ENCODE results near the gene SEPHS2.

SEPHS2 gene

GRCh38 chr16:30407102-30407803 is 38.4 kb downstream of the SEPHS2 start, which contains the start of gene ZNF771 (continued):
- peak; percentile 73 for TF ChIP-seq ZNF449 (tag by site-specific recombination; IDR thresholded peaks at IDR 0.05)
- peak; percentile 91 for TF ChIP-seq KLF9 (tag by site-specific recombination; IDR thresholded peaks at IDR 0.05; ENCODE audit: low read depth)
- TF ChIP-seq ZNF362 (tag by site-specific recombination; IDR thresholded peaks at IDR 0.05), result no peak
- TF ChIP-seq GLIS1 (tag by site-specific recombination; IDR thresholded peaks at IDR 0.05), result peak; percentile 56
- no peak for TF ChIP-seq GLI2 (tag by site-specific recombination; IDR thresholded peaks at IDR 0.05; ENCODE audit: borderline replicate concordance, low read depth)
- no peak for TF ChIP-seq ZNF488 (tag by site-specific recombination; IDR thresholded peaks at IDR 0.05)
- TF ChIP-seq TSHZ1 (tag by site-specific recombination; IDR thresholded peaks at IDR 0.05; ENCODE audit: borderline replicate concordance), result no peak
- TF ChIP-seq ZNF18 (tag by site-specific recombination; IDR thresholded peaks at IDR 0.05), result no peak; the same call in 1 of the 2 replicates
- peak; percentile 94 for TF ChIP-seq PATZ1 (tag by site-specific recombination; IDR thresholded peaks at IDR 0.05)
- peak; percentile 75 for TF ChIP-seq PRDM10 (tag by site-specific recombination; IDR thresholded peaks at IDR 0.05)
- TF ChIP-seq BCL11A (tag by site-specific recombination; IDR thresholded peaks at IDR 0.05; ENCODE audit: low read depth), result no peak; the same call in 1 of the 2 replicates
- TF ChIP-seq ZNF580 (tag by site-specific recombination; IDR thresholded peaks at IDR 0.05), result peak; percentile 11; the same call in 1 of the 2 replicates
- peak; percentile 64; the same call in 1 of the 2 replicates for TF ChIP-seq ZNF2 (tag by site-specific recombination; IDR thresholded peaks at IDR 0.05)
- TF ChIP-seq ZNF548 (tag by site-specific recombination; IDR thresholded peaks at IDR 0.05), result no peak
- TF ChIP-seq KLF10 (tag by site-specific recombination; IDR thresholded peaks at IDR 0.05), result peak; percentile 100
- TF ChIP-seq ZBTB48 (tag by site-specific recombination; IDR thresholded peaks at IDR 0.05), result 0 out of 2 replicates have a peak, but pooled peaks have one; percentile 9
- no peak for TF ChIP-seq ZNF776 (tag by site-specific recombination; IDR thresholded peaks at IDR 0.05; ENCODE audit: borderline replicate concordance)
- TF ChIP-seq ZNF558 (tag by site-specific recombination; IDR thresholded peaks at IDR 0.05), result no peak
- peak; percentile 83 for TF ChIP-seq ZNF341 (tag by site-specific recombination; IDR thresholded peaks at IDR 0.05; ENCODE audit: low read depth)
- TF ChIP-seq ZNF335 (tag by site-specific recombination; conservative IDR thresholded peaks at IDR 0.05), result peak; percentile 96
- no peak for TF ChIP-seq ZNF311 (tag by site-specific recombination; IDR thresholded peaks at IDR 0.05; ENCODE audit: borderline replicate concordance)
- peak; percentile 99 for TF ChIP-seq SCRT2 (tag by site-specific recombination; IDR thresholded peaks at IDR 0.05)
- no peak for TF ChIP-seq ZNF184 (tag by site-specific recombination; IDR thresholded peaks at IDR 0.05)
- no peak for TF ChIP-seq ZNF544 (tag by site-specific recombination; IDR thresholded peaks at IDR 0.05)

Data from HEK293 (cell line).